H1 (cell line): ENCODE results near the gene MRFAP1.

Source experiments
- CHD2 ChIP-seq: IDR thresholded peaks from 2 replicates; pipeline ENCODE4 v1.6.1; 2012; ENCODE audit warnings: low read length, improper control_type of control experiment
- CREB1 ChIP-seq: IDR thresholded peaks from 2 replicates; pipeline ENCODE4 v1.6.1; 2012; ENCODE audit warnings: inconsistent platforms
- CTCF ChIP-seq, 3 experiments: IDR thresholded peaks; 1 replicate in 2 of 3; 2 replicates in 1 of 3; pipeline versions ENCODE4 v1.5.1 to v1.6.1; 2011; ENCODE audit warnings: low read length in 3 of 3, mild to moderate bottlenecking in 3 of 3, inconsistent platforms in 2 of 3, low read depth in 1 of 3, moderate library complexity in 1 of 3; ENCODE audit not compliant: insufficient read depth in 1 of 3; ENCODE audit errors: control extremely low read depth in 1 of 3
- POLR2AphosphoS5 ChIP-seq: IDR thresholded peaks from 2 replicates; pipeline ENCODE4 v1.6.1; 2011; ENCODE audit warnings: low read depth, low read length
- RFX5 ChIP-seq: IDR thresholded peaks from 2 replicates; pipeline ENCODE4 v1.6.1; 2011; ENCODE audit warnings: low read depth, low read length, improper control_type of control experiment, borderline replicate concordance
- TF ChIP-seq, protein P1 (sequence below): IDR thresholded peaks from 2 replicates; pipeline ENCODE4 v1.6.1; 2012; ENCODE audit warnings: inconsistent platforms

- no peak for TF ChIP-seq POLR2AphosphoS5
- TF ChIP-seq CTCF (IDR thresholded peaks at IDR 0.05; ENCODE audit: control extremely low read depth in 1 of 3, insufficient read depth in 1 of 3, low read depth in 1 of 3, low read length in 3 of 3), result no peak
- no peak for TF ChIP-seq CREB1
- no peak for TF ChIP-seq CHD2
- TF ChIP-seq RFX5, result no peak
- TF ChIP-seq, protein P1, sequence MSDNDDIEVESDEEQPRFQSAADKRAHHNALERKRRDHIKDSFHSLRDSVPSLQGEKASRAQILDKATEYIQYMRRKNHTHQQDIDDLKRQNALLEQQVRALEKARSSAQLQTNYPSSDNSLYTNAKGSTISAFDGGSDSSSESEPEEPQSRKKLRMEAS, result no peak
These were observed 45.8 kb downstream of the MRFAP1 start for GRCh38 chr4:6686104-6686787.
